Measurements from ENCODE around the gene NOVA1. TPM values are rescaled to one million over a fixed set of nuclear protein-coding genes. Genes with fewer than 3 reads are reported as not detected.

Gene NOVA1
- total RNA-seq, 1 experiment from 2014 or later, result not detected

GRCh38 chr14:26611259-26611658, 13.4 kb upstream of the NOVA1 start:
- POLR2A ChIA-PET, result no interaction called here
- Histone ChIP-seq H3K79me2 (ENCODE audit: insufficient read depth, low read length) (no peaks in the 10 kb centered on the region), H3K27ac (ENCODE audit: low read depth, low read length) (no peak overlapping the region), H3K9me3 (ENCODE audit: control insufficient read depth in 1 of 2, insufficient read depth in 1 of 2, low read depth in 1 of 2, low read length in 2 of 2) (peaks cover 6 to 28% of the 10 kb centered on the region in 2 experiments; a peak in 2 of 4 replicates), H3K36me3 (ENCODE audit: control insufficient read depth in 1 of 2, insufficient read depth in 2 of 2, low read length in 2 of 2) (no peaks in the 10 kb centered on the region), H3K9me2 (ENCODE audit: insufficient read depth) (no peaks in the 10 kb centered on the region), H2AFZ (ENCODE audit: low read depth, low read length, poor library complexity, severe bottlenecking) (no peak overlapping the region), H3K4me3 (replicated peaks in 1 of 2; ENCODE audit: low read depth in 1 of 2, low read length in 2 of 2) (no peak overlapping the region), H3K4me2 (ENCODE audit: low read length) (no peak overlapping the region), H3K4me1 (ENCODE audit: control insufficient read depth in 1 of 2, insufficient read depth in 2 of 2, low read length in 2 of 2) (no peaks in the 10 kb centered on the region), H4K20me1 (ENCODE audit: insufficient read depth) (no peaks in the 10 kb centered on the region), H3K9ac (ENCODE audit: low read length) (no peak overlapping the region), H3K27me3 (ENCODE audit: insufficient read depth, low read length) (no peaks in the 10 kb centered on the region)
- CTCF ChIA-PET, result no interaction called here
- intact Hi-C loops (cut with micrococcal nuclease), result no loop called here
- no TSS peak for BruUV-seq (replicated peaks)
- no peak for TF ChIP-seq MAX (IDR thresholded peaks at IDR 0.05)
- ATAC-seq, result no peak
- DNase-seq (ENCODE audit: low read depth, low spot score), result no peak
- RAD21 ChIA-PET (ENCODE audit: low non-redundant PET in 1 of 2, low total read pairs in 2 of 2, uncharacterized antibody in 2 of 2, unreplicated experiment in 2 of 2), result no interaction called here

GRCh38 chr14:26606729-26607312, 9.0 kb upstream of the NOVA1 start:
- no peaks in the 10 kb centered on the region for H3K36me3 ChIP-seq (ENCODE audit: control insufficient read depth in 1 of 2, insufficient read depth in 2 of 2, low read length in 2 of 2)
- RAD21 ChIA-PET (ENCODE audit: low non-redundant PET in 1 of 2, low total read pairs in 2 of 2, uncharacterized antibody in 2 of 2, unreplicated experiment in 2 of 2), result no interaction called here
- no peaks in the 10 kb centered on the region for H3K9me2 ChIP-seq (ENCODE audit: insufficient read depth)
- no peak overlapping the region for H3K4me3 ChIP-seq (replicated peaks in 1 of 2; ENCODE audit: low read depth in 1 of 2, low read length in 2 of 2)
- H3K27me3 ChIP-seq (ENCODE audit: insufficient read depth, low read length), result no peaks in the 10 kb centered on the region
- intact Hi-C loops (cut with micrococcal nuclease), result no loop called here
- no peaks in the 10 kb centered on the region for H3K79me2 ChIP-seq (ENCODE audit: insufficient read depth, low read length)
- ATAC-seq, result no peak
- H3K4me1 ChIP-seq (ENCODE audit: control insufficient read depth in 1 of 2, insufficient read depth in 2 of 2, low read length in 2 of 2), result no peaks in the 10 kb centered on the region
- TF ChIP-seq ELF1 (IDR thresholded peaks at IDR 0.05; ENCODE audit: borderline replicate concordance, low read depth) (no peak), FOSL1 (IDR thresholded peaks at IDR 0.05; ENCODE audit: low read depth) (no peak), SIN3A (IDR thresholded peaks at IDR 0.05; ENCODE audit: low read depth) (no peak), EZH2phosphoT487 (IDR thresholded peaks at IDR 0.05; ENCODE audit: borderline replicate concordance) (no peak), REST (IDR thresholded peaks at IDR 0.05; ENCODE audit: low read depth) (no peak), SRF (IDR thresholded peaks at IDR 0.05; ENCODE audit: low read depth) (no peak), EZH2 (IDR thresholded peaks at IDR 0.05) (no peak), CEBPB (IDR thresholded peaks at IDR 0.05; ENCODE audit: low read depth) (no peak), JUND (IDR thresholded peaks at IDR 0.05) (no peak)
- H3K27ac ChIP-seq (ENCODE audit: low read depth, low read length), result no peak overlapping the region
- CTCF ChIA-PET, result no interaction called here
- no peak overlapping the region for H3K4me2 ChIP-seq (ENCODE audit: low read length)
- H3K9me3 ChIP-seq (ENCODE audit: control insufficient read depth in 1 of 2, insufficient read depth in 1 of 2, low read depth in 1 of 2, low read length in 2 of 2), result peaks cover 0 to 11% of the 10 kb centered on the region in 2 experiments; a peak in 2 of 4 replicates
- H4K20me1 ChIP-seq (ENCODE audit: insufficient read depth), result no peaks in the 10 kb centered on the region
- BruUV-seq (replicated peaks), result no TSS peak
- POLR2A ChIA-PET, result no interaction called here
- H2AFZ ChIP-seq (ENCODE audit: low read depth, low read length, poor library complexity, severe bottlenecking), result no peak overlapping the region
- no peak for DNase-seq (ENCODE audit: low read depth, low spot score)
- no peak overlapping the region for H3K9ac ChIP-seq (ENCODE audit: low read length)

All from HCT116 (cell line).